Activated CD4-positive, alpha-beta T cell treated with anti-CD3 and anti-CD28 coated beads for 4 hours (primary cell): Measurements from ENCODE around the gene PEX14.
"Not testable (repeated sequence)": the region's sequence is repeated elsewhere in the genome, so short reads cannot be mapped to it uniquely, and the experiment has no call there.

Experiments
- DNase-seq, 2 donors: peaks; one replicate each; pipeline ENCODE4 v3.0.0-alpha.2; 2020

Gene PEX14, protein sequence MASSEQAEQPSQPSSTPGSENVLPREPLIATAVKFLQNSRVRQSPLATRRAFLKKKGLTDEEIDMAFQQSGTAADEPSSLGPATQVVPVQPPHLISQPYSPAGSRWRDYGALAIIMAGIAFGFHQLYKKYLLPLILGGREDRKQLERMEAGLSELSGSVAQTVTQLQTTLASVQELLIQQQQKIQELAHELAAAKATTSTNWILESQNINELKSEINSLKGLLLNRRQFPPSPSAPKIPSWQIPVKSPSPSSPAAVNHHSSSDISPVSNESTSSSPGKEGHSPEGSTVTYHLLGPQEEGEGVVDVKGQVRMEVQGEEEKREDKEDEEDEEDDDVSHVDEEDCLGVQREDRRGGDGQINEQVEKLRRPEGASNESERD

GRCh38 chr1:10474613-10475507, at the start of gene PEX14:
TSS of gene PEX14 (plus strand) at chr1:10474950. CDS start at chr1:10474967, 17 bp downstream.
- peak; percentile 79 to 82 for DNase-seq

- DNase-seq, result not testable (repeated sequence)
Observed at GRCh38 chr1:10425826-10426534, 48.8 kb upstream of the PEX14 start.

DNA sequence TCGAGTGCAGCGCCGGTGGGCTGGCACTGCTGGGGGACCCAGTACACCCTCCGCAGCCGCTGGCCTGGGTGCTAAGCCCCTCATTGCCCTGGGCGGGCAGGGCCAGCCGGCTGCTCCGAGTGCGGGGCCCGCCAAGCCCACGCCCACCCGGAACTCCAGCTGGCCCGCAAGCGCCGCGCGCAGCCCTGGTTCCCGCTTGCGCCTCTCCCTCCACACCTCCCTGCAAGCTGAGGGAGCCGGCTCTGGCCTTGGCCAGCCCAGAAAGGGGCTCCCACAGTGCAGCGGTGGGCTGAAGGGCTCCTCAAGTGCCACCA, 48.3 kb upstream of the PEX14 start:
- not testable (repeated sequence) for DNase-seq

GRCh38 chr1:10428984-10429383, 45.8 kb upstream of the PEX14 start:
- DNase-seq, result no peak

DNA sequence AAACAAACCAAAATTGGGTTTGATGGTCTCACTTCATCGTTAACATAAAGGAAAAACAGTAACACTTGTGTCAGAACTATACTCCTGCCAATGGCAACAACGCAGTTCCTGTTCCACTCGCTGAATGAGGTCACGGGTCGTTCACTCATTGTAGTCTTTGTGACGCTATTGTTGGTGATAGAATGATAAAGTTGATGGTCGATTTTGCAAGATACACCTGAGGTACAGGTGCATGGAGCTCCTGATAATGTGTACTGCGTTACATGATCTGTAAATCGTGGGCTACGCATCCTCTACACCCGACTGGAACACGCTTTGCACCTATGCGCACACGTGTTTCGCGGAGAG, 44.9 kb upstream of the PEX14 start:
- DNase-seq, result no peak

- peak; percentile 87 to 91 for DNase-seq
Observed at GRCh38 chr1:10430216-10431069, 44.3 kb upstream of the PEX14 start, which contains the start of gene CENPS. TSS of gene CENPS (plus strand) at chr1:10430433. CDS start at chr1:10430518, 85 bp downstream.

DNA sequence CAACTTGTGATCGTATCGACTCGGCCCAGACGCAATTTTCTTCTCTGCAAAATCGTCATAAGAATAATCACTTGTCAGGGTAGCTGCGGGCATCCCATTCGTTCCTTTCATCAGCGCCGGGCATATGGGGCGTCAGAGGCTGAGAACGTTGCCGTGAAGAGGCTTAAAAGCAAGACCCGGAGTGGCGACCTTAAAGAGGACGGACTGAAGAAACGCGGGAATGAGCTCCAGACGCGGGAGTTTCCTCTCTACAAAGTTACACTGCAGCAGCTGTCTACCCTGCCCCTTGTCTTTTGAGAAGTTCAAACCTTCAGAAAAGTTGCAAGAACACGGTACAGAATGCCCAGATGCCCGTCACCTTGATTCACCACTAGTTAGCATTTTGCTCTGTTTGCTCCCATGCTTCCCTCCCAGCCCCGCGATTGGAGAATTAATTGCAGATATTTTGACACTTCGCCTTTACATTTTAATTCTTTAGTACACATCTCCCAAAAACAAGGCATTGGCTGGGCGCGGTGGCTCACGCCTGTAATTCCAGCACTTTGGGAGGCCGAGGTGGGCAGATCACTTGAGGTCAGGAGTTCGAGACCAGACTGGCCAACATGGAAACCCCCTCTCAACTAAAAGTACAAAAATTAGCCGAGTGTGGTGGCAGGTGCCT, 43.5 kb upstream of the PEX14 start:
- peak in 1 of 2 donors; percentile 5 for DNase-seq

DNA sequence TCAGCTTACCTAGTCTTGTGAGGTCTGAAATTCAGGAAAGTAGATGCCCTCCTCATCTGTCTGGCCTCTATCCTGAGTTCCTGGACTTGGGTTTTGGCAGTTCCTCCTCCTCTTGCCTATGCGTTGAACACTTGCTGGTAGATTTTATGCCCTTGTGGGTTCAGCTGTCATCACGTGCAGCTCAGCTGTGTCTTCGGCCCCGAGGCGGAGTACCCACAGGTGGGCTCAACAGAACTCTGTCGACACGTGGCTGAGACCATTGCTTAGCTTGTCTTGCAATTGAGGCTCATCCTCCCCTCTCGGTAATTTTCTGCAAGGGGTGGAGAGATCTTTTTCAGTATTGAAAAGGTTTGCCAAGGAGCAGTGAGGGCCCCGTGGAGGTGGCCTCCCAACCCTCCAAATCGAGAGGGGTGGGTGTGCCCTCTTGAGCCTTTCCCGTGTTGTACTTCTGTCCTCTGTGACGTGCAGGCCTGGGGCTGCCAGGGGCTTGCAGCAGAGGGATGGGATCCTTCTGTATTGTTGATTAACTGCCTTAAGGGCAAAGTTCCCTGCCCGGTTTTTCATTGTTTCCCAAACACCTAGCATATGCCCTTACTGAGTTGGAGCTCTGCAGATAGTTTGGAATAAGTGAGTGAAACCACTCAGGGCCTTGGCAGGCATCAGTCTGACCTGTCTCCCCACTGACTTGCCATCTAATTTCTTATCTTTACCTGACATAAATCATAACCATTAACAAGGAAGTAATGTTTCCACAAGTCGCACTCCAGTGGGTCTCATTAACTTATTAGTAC, 41.6 kb upstream of the PEX14 start:
- DNase-seq, result no peak

DNA sequence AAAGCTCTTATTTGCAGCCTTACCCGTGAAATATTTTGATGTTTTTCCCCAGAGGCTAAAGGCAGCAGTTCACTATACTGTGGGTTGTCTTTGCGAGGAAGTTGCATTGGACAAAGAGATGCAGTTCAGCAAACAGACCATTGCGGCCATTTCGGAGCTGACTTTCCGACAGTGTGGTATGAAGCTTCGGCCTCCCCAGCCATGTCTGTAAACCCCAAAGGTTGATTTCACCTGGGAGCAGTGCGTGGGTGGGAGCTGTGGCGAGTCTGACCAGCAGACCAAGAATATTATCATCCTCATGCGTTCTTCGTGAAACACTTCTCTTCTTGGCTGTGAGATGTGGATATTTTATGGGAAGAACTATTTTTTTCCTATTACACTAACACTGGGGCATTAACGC, 41.0 kb upstream of the PEX14 start:
- no peak for DNase-seq

- DNase-seq, result no peak
Observed at GRCh38 chr1:10434590-10434989, 40.2 kb upstream of the PEX14 start.

GRCh38 chr1:10437052-10437451, 37.7 kb upstream of the PEX14 start:
- no peak for DNase-seq

DNA sequence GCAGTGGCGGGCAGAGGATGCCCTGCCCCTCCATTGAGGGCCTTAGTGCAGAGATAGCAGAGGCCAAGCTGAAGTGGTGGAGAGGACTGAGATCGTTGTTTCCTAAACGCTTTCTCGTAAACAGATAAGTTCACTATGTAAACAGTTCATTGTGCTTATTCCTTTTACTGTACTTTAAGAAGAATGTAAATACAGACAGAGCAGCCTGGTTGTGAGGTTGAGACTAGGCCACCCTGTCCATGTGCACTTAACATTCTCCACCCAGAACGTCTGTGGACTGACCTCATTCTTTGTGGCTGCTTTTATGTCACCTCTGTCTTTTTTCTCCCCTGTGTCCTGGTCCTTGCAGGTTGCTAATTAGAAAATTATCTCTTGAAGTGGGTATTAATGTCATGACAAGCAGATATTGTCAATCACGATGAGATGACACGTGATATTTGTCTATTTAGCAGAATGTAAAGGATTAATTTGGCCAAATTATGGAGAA, 36.0 kb upstream of the PEX14 start:
- no peak for DNase-seq

GRCh38 chr1:10440305-10440704, 34.4 kb upstream of the PEX14 start:
- no peak for DNase-seq

DNA sequence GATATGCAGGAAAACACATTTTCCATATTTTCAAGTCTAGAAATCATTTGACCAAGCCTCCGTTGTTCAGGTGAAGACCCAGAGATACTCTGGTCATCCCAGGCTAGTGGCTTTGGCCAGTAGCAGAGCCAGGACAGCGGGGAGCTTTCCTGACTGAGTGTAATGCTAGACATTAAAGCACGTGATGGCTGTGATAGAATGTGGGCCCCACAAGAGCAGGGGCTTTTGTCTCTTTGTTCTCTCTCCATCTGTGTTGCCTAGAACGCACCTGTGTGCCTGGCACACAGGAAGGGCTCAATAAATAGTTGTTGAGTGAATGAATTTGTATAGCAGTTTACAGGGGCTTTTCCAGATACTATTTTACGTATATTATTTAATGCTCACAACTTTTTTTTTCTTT, 34.0 kb upstream of the PEX14 start:
- no peak for DNase-seq

- no peak for DNase-seq
Observed at GRCh38 chr1:10444248-10444647, 30.5 kb upstream of the PEX14 start.

DNA sequence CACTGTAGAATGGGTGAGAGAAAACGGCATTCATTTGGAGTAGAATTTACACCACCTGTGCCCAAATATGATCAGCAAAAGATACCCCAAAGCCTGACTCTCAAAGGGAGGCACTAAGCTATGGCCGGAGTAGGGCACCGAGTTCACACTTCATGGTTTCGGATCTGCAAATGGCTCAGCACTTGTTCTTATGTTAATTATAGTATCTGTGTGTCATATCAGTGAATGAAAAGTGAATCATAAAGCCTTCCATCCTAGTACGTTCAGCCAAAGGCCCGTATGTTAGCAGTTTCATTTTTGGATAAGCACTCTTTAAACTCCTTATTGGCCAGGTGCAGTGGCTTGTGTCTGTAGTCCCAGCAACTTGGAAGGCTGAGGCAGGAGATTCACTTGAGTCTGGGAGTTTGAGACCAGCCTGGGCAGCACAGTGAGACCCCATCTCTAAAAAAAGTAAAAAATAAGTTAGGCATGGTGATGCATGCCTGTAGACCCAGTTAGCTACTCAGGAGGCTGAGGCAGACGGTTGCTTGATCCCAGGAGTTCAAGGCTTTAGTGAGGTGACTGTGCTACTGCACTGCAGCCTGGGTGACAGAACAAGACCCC, 29.9 kb upstream of the PEX14 start:
- no peak for DNase-seq

DNA sequence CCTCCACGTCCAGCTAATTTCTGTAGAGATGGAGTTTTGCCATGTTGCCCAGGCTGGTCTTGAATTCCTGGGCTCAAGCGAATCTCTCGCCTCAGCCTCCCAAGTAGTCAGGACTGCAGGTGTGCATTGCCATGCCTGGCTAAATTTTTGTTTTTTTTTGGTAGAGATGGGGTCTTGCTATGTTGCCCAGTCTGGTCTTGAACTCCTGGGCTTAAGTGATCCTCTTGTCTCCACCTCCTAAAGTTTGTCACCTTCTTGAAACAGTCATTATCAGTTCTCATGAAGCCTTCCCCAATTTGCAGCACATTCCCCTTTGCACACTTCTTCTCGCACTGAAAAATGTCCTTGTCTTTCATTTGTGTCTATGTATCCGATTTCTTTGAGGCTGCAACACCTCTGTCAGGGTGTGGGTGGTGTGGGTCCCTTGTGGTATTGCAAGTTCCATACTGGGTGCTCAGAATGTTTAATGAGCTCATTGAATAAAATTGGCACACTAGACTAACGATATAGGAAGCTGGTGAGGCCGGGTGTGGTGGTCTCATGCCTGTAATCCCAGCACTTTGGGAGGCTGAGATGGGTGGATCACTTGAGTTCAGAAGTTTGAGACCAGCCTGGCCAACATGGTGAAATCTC, 27.8 kb upstream of the PEX14 start:
- DNase-seq, result no peak

- DNase-seq, result no peak
Observed at GRCh38 chr1:10449751-10450150, 25.0 kb upstream of the PEX14 start, which contains the start of gene CORT. TSS of gene CORT (plus strand) at chr1:10450031. CDS start at chr1:10450224, 193 bp downstream.

GRCh38 chr1:10450156-10450814, 24.5 kb upstream of the PEX14 start:
- no peak for DNase-seq
